PC-9 (cell line): ENCODE measurements around the gene ANTXR2. TPM values are rescaled to one million over a fixed set of nuclear protein-coding genes. Genes with fewer than 3 reads are reported as not detected.

Source experiments
- BruUV-seq: library from RNA; stranded (reverse); fragments of 400-500 nt; replicated peaks from 2 replicates; lab custom pipeline; 2021; lab: Mats Ljungman, UMichigan
- CTCF ChIA-PET: fragments of 300-600 bp; sonication (Branson Sonifier 250); formaldehyde crosslinking; loops from one replicate; lab custom pipeline; 2022; ENCODE audit warnings: antibody characterized with exemption; lab: Charles Lee
- POLR2A ChIA-PET: fragments of 300-600 bp; sonication (Branson Sonifier 250); formaldehyde crosslinking; loops from one replicate; lab custom pipeline; 2022; ENCODE audit warnings: antibody characterized with exemption; ENCODE audit not compliant: unreplicated experiment; lab: Charles Lee
- DNase-seq, 2 experiments: peaks; one replicate each; pipeline versions ENCODE4 v3.0.0 to v3.0.0-alpha.2; 2015 to 2022; ENCODE audit warnings: mixed read lengths in 1 of 2
- H2AFZ ChIP-seq: fragments of 200-600 bp; sonication (generic); 2 replicates; pipeline ENCODE4 v1.8.1; 2017; ENCODE audit warnings: antibody characterized with exemption
- H3F3A ChIP-seq: fragments of 200-600 bp; sonication (generic); 2 replicates; pipeline ENCODE4 v1.8.1; 2017; ENCODE audit warnings: antibody characterized with exemption, mild to moderate bottlenecking, low read depth; ENCODE audit not compliant: insufficient read depth
- H3K27ac ChIP-seq: fragments of 200-600 bp; sonication (generic); 2 replicates; pipeline ENCODE4 v1.6.1; 2016; ENCODE audit warnings: mixed run types
- H3K27me3 ChIP-seq: fragments of 200-600 bp; sonication (generic); 2 replicates; pipeline ENCODE4 v1.6.1; 2016; ENCODE audit warnings: low read depth, mixed run types; ENCODE audit not compliant: insufficient read depth
- H3K36me3 ChIP-seq: fragments of 200-600 bp; sonication (generic); 2 replicates; pipeline ENCODE4 v1.6.1; 2016; ENCODE audit warnings: low read depth, mixed run types
- H3K4me1 ChIP-seq: fragments of 200-600 bp; sonication (generic); replicated peaks from 2 replicates; pipeline ENCODE4 v1.6.1; 2016; ENCODE audit warnings: mixed run types; ENCODE audit not compliant: insufficient read depth
- H3K4me2 ChIP-seq: fragments of 200-600 bp; sonication (generic); 2 replicates; pipeline ENCODE4 v1.6.1; 2017; ENCODE audit warnings: mixed run types
- H3K4me3 ChIP-seq: fragments of 200-600 bp; sonication (generic); 2 replicates; pipeline ENCODE4 v1.6.1; 2016; ENCODE audit warnings: mixed run types
- H3K79me2 ChIP-seq: fragments of 200-600 bp; sonication (generic); 2 replicates; pipeline ENCODE4 v1.6.1; 2017; ENCODE audit warnings: low read depth, mixed run types
- H3K9me2 ChIP-seq: fragments of 200-600 bp; sonication (generic); 2 replicates; pipeline ENCODE4 v1.8.1; 2017; ENCODE audit warnings: mild to moderate bottlenecking; ENCODE audit not compliant: insufficient read depth
- H3K9me3 ChIP-seq: fragments of 200-600 bp; sonication (generic); 2 replicates; pipeline ENCODE4 v1.8.1; 2016; ENCODE audit warnings: low read depth; ENCODE audit not compliant: insufficient read depth
- H4K20me1 ChIP-seq: fragments of 200-600 bp; sonication (generic); 2 replicates; pipeline ENCODE4 v1.8.1; 2017; ENCODE audit not compliant: insufficient read depth
- EZH2 ChIP-seq: fragments of 200-600 bp; sonication (generic); IDR thresholded peaks from 2 replicates; pipeline ENCODE4 v1.8.0; 2017; ENCODE audit warnings: antibody characterized with exemption, low read depth
- intact Hi-C: fragments of 100-400 bp; cut with micrococcal nuclease; formaldehyde crosslinking; loops from one replicate; pipeline ENCODE4 v1.10.0; 2022; ENCODE audit not compliant: unreplicated experiment
- total RNA-seq: library from RNA; stranded (reverse); gene quantifications from 2 replicates; pipeline ENCODE4 v1.2.3, GENCODE V29; 2021
- TF ChIP-seq, protein P1 (sequence below): fragments of 200-600 bp; sonication (generic); conservative IDR thresholded peaks from 2 replicates; pipeline ENCODE4 v1.6.1; 2017; ENCODE audit warnings: mixed run types, antibody characterized with exemption, mild to moderate bottlenecking, moderate library complexity

The ANTXR2 gene
- total RNA-seq, 1 experiment from 2014 or later, result 2.0 TPM

DNA sequence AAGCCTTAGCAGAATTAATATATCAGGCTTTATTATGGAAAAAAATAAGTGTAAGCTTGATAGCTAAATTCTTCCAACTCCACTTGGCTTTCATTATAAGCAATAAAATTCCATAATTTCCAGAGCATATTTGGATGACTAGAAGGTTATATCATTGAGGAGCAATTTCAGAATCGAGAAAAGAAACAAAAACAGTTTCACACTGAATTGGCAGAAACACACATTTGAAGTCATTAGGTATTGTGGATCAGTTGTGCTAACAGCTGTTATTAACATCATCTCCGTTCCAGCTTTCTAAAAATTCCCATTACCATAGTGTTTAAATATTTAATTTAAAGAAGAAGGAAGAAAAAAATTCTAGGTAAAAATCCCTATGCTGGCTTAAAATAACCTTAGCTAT is 92.6 kb downstream of the ANTXR2 start:
- H3K27ac ChIP-seq, result no peak overlapping the region
- BruUV-seq, result no TSS peak
- CTCF ChIA-PET, result no interaction called here

DNA sequence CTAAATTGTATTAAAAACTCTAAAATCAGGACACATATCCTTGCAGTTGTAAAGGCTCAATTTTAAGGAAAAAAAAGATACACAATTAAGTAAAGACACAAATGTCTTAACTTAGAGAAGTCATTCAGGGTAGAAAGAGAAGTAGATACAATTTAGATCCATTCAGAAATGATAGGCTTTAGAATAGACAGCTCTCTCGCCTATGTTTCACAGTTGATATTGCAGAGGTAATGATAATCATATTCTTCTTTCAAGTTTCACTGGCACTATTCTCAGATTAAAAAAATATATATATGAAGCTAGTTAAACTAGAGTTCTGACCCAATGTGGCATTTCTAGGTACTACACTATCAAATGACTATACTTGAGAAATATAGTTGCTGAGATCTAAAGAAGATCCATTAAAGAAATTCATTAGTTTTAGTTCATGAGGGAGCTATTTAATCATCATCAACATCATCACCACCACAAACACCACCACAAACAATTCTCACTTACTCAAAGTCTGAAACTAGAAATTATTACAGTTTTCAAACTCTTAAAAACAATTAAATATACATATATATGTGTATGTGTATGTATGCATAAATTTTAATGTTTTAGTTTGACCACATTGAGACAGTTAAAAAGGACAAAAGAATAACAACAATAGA is 93.1 kb downstream of the ANTXR2 start:
- Histone ChIP-seq H3F3A (no peaks in the 10 kb centered on the region), H3K4me2 (no peak overlapping the region), H4K20me1 (no peaks in the 10 kb centered on the region), H3K9me3 (no peaks in the 10 kb centered on the region), H3K27ac (no peak overlapping the region), H3K4me3 (no peak overlapping the region), H3K36me3 (no peaks in the 10 kb centered on the region), H3K4me1 (no peaks in the 10 kb centered on the region), H3K27me3 (no peaks in the 10 kb centered on the region), H2AFZ (no peak overlapping the region), H3K9me2 (no peaks in the 10 kb centered on the region), H3K79me2 (no peaks in the 10 kb centered on the region)
- TF ChIP-seq, protein P1, sequence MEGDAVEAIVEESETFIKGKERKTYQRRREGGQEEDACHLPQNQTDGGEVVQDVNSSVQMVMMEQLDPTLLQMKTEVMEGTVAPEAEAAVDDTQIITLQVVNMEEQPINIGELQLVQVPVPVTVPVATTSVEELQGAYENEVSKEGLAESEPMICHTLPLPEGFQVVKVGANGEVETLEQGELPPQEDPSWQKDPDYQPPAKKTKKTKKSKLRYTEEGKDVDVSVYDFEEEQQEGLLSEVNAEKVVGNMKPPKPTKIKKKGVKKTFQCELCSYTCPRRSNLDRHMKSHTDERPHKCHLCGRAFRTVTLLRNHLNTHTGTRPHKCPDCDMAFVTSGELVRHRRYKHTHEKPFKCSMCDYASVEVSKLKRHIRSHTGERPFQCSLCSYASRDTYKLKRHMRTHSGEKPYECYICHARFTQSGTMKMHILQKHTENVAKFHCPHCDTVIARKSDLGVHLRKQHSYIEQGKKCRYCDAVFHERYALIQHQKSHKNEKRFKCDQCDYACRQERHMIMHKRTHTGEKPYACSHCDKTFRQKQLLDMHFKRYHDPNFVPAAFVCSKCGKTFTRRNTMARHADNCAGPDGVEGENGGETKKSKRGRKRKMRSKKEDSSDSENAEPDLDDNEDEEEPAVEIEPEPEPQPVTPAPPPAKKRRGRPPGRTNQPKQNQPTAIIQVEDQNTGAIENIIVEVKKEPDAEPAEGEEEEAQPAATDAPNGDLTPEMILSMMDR, result no peak
- TF ChIP-seq EZH2, result no peak
- no TSS peak for BruUV-seq
- ChIA-PET POLR2A (no interaction called here), CTCF (no interaction called here)
- intact Hi-C loops, result no loop called here
- DNase-seq, result no peak

More for the DNA sequence above, 92.6 kb downstream of the ANTXR2 start:
- no peaks in the 10 kb centered on the region for H4K20me1 ChIP-seq
- H3K9me2 ChIP-seq, result no peaks in the 10 kb centered on the region
- H2AFZ ChIP-seq, result no peak overlapping the region
- TF ChIP-seq EZH2, result no peak
- TF ChIP-seq, protein P1, result no peak
- H3K4me3 ChIP-seq, result no peak overlapping the region
- no peaks in the 10 kb centered on the region for H3F3A ChIP-seq
- H3K79me2 ChIP-seq, result no peaks in the 10 kb centered on the region
- no peaks in the 10 kb centered on the region for H3K9me3 ChIP-seq
- H3K36me3 ChIP-seq, result no peaks in the 10 kb centered on the region
- H3K27me3 ChIP-seq, result no peaks in the 10 kb centered on the region
- POLR2A ChIA-PET, result no interaction called here
- no peak for DNase-seq
- no peaks in the 10 kb centered on the region for H3K4me1 ChIP-seq
- intact Hi-C loops, result no loop called here
- no peak overlapping the region for H3K4me2 ChIP-seq

DNA sequence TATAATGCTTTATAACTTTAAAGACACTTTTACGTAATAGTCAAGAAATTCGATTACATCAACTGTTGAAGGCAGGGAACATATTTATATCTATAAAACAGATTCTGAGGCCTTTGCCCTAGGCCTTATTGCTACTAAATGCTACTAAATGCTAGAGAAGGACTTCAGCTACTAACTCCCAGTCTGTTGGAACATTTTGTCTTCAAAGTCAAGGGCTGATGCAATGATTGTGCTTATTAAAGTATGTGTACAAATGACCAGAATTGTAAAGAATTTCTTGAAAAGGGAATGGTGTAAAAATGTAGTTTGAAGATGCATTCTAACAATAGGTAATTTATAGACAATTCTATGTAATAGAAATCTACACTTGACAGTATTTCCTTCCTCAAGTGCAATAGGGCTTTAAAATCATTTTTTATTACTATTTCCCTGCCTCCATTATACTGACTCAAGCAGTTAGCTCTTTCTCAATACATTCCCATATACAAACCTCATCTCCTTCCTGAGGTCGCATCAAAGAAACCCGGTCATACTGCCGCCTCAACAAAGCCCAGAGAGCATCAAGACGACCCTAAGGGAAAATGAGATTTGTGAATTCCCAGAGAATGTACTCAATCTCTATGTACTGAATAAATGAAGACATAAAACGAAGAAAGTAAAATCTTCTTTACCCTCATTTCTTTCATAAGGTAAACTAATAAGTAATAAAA is 95.7 kb downstream of the ANTXR2 start:
- H3K36me3 ChIP-seq, result no peaks in the 10 kb centered on the region
- TF ChIP-seq, protein P1, result no peak
- H4K20me1 ChIP-seq, result no peaks in the 10 kb centered on the region
- POLR2A ChIA-PET, result no interaction called here
- no peak overlapping the region for H3K4me3 ChIP-seq
- no peaks in the 10 kb centered on the region for H3K27me3 ChIP-seq
- H3K79me2 ChIP-seq, result no peaks in the 10 kb centered on the region
- no peaks in the 10 kb centered on the region for H3F3A ChIP-seq
- BruUV-seq, result no TSS peak
- H2AFZ ChIP-seq, result no peak overlapping the region
- H3K4me2 ChIP-seq, result no peak overlapping the region
- CTCF ChIA-PET, result no interaction called here
- H3K9me3 ChIP-seq, result no peaks in the 10 kb centered on the region
- DNase-seq, result no peak
- no peaks in the 10 kb centered on the region for H3K9me2 ChIP-seq
- H3K4me1 ChIP-seq, result no peaks in the 10 kb centered on the region
- intact Hi-C loops, result no loop called here
- H3K27ac ChIP-seq, result no peak overlapping the region
